ENCODE results near the gene CCDC197.

The CCDC197 gene

DNA sequence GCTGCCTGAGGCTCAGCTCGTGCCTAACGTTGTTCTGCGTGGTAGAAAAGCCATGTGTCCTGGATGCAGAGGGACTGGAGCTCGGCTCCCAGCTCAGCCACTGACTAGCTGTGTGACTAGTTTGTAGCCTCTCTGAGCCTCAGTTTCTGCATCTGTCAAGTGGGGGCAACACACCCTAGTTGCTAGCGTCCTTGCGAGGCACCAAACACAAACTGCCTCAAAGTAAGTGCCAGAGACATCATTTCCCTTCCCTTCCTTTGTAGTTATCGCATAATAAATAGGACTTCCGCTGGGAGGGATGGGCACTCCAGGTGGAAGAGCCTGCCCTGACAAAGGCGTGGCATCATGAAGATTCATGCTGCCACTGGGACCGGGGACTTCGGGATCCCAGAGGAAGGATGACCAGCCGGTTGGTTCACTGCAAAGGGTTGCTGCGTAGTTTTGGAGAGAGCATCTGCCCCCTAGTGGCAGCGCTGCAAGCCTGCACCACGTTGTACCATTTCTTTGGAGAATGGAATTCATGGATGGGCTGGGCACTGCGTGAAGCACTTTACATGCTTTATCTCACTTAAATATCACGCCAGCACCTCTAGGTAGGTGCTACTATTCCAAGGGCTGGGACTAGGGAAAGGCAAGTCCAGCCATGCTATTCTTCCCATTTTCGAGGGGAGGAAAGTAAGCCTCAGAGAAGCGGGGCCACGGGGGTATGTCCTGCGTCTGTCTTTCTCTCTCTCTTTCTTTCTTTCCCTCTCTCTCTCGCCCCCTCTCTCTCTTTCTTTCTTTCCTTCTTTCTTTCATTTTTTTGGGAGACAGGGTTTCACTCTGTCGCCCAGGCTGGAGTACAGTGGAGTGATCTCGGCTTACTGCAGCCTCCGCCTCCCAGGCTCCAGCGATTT lies 4.6 kb downstream of the CCDC197 start:
- DNase-seq, result peak; percentile 81

DNA sequence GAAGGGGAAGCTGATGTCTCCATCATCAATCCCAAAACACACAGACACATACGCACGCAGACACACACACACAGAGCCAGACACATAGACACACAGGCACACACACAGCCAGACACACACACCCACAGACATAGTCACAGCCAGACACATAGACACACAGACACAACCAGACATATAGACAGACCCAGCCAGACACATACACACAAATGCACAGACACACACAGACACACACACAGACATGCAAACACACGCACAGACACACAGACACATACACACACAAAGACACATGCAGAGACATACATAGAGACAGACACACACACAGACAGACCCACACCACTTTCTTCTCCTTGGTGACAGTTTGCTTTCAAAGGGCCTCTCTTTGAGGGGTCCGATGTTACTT lies 6.3 kb downstream of the CCDC197 start:
- DNase-seq, result no peak

DNA sequence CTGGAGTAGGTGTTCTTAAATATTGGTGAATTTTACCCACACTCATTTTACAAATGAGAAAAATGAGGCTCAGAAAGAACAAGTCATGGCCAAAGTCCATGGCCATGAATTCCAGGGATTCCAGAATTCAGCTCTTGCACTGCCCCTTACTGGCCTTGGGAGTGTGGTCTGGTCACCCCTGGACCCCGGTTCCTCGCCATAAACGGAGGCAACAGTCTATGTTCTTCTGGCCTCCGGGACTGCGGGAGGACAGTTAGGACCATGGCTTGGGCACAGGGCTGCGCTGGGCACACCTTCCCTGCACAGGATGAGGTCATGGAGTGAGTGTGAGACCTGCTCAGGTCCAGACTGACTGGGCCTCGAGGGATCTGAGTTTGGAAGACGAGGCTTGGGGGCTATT lies 6.9 kb downstream of the CCDC197 start:
- DNase-seq, result no peak

- no peak for DNase-seq
Measured at GRCh38 chr14:94005324-94006073, 8.4 kb downstream of the CCDC197 start.

GRCh38 chr14:94008234-94008633 lies 11.1 kb downstream of the CCDC197 start:
- DNase-seq, result no peak

GRCh38 chr14:94009767-94010166 lies 12.7 kb downstream of the CCDC197 start:
- DNase-seq, result no peak

- DNase-seq, result no peak
Measured at GRCh38 chr14:94010625-94011024, 13.5 kb downstream of the CCDC197 start.

DNA sequence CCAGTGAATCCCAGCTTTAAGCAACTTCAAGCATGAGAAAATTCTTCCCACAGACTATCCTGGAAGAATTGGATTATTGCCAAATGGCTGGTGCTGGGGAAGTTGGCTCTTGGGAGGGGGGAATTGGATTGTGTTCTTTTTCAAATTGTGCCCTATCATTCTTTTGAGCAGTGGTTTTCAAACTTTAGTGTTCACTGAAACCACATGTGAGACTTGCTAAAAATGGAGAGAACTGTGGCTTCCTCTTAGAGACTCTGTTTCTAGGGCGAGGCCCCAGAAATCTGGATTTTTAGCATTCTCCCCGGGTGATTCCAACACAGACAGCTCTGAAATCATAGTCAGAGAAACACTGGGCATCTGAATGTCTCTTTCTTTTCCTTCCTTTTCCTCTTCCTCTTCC lies 14.7 kb downstream of the CCDC197 start:
- no peak for DNase-seq

DNA sequence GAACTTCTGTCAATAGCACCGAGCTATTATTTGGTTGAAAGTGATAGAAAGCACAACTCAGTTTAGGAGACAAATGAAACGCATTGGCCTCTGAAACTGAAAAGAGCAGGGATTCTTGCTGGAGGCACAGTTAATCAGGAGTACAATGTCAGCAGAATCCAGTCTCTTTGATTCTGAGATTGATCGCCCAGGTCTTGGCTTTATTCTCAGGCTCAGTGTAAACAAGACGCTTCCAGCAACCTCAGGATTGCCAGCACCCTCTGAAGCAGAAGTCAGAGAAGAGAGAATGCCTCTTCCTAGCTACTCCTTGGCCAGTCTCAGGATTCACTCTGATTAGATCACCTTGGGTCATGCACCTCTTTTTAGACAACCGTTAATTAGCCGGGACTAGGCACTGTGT lies 17.3 kb downstream of the CCDC197 start:
- no peak for DNase-seq

GRCh38 chr14:94015223-94015622 lies 18.1 kb downstream of the CCDC197 start:
- DNase-seq, result no peak

GRCh38 chr14:94016446-94016976 lies 19.4 kb downstream of the CCDC197 start:
- DNase-seq, result no peak

GRCh38 chr14:94018308-94018707 lies 21.2 kb downstream of the CCDC197 start:
- DNase-seq, result no peak

DNA sequence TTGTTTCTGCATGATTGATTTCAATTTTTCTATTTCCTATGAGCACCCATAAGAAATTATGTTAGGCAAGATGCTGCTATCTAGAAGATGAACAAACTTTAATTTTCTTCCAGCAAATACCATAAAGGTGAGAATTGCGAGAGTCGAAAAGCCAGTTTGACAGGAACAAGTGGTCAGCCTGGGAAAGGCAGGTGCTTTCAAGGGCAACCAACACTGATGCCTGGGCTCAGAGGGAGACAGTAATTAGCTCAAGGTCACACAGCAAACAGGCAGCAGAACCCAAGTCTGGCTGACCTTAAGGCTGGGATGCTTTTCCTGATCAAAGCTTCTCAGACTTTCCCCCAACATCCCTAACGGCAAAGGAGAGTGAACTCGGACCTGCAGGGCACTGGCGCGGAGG lies 22.2 kb downstream of the CCDC197 start:
- DNase-seq, result no peak

DNA sequence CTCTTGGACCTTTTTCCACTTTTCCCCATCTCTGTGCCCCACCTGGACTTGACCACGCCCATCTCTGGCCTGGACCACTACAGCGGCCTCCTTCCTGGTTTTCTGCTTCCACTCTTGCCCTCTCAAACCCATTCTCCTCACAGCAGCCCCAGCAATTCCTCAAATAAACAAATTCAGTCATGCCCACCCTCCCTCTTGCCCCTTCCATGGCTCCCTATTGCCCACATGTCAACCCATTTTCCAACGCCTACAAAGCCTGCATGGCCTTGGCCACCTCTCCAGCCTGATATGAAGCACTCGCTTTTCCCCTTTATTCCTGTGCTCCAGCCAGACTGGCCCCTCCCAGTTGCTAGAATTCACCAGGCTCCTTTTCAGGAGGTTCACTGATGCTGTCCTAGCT lies 23.2 kb downstream of the CCDC197 start:
- no peak for DNase-seq

DNA sequence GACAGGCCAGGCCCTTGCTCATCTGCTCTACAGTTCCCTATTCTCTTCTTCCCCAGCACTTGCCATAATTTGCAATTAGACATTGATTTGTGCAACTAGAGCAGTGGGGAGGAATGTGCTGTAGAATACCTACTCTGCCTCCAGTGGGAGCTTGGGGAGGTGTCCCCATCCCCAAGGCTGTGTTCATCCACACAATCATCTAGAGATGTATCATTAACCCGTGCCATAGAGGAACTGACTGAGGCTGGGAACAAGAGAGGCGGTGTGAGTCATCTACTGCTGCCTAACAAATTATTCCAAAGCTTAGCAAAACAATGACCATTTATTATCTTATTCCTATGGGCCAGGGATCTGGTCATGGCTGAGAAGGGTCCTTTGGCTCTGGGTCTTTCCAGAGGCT lies 23.9 kb downstream of the CCDC197 start:
- DNase-seq, result no peak

DNA sequence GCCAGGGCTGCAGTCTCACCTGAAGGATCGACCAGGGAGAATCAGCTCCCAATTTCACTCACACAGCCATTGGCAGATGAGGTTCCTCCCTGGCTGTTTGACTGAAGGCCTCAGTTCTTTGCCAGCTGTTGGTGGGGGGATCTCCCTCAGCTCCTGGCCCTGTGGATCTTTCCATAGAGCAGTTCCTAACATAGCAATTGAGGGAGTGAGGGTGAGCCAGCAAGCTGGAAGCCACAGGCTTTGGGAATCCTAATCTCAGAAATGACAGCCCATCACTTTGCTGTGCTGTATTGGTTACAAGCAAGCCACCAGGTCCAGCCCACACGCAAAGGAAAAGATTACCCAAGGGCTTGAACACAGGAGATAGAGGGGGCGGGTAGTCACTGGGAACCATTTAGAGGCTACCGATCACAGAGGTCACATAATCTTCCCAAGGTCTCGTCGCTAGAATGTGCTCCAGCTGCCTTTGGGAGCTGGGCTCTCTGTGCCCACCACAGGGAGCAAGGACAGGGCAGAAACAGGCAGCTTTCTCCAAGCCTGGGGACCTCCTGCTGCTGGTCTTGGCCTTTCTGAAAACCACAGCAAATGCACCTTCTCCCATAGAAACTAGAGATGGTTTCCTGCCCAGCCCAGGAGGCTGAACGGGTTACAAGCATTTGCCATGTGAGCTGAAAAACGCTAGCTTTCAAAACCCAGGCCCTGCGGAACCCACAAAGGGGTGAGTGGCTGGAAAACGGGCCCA lies 24.5 kb downstream of the CCDC197 start:
- no peak for DNase-seq

GRCh38 chr14:94022532-94023411 lies 25.7 kb downstream of the CCDC197 start:
- no peak for DNase-seq

GRCh38 chr14:94024549-94024948 lies 27.4 kb downstream of the CCDC197 start:
- DNase-seq, result no peak

GRCh38 chr14:94025720-94026119 lies 28.6 kb downstream of the CCDC197 start:
- DNase-seq, result no peak

- DNase-seq, result peak; percentile 99
Measured at GRCh38 chr14:94026173-94026888, 29.2 kb downstream of the CCDC197 start, which contains the start of gene OTUB2. Gene OTUB2, plus strand, starts transcription at chr14:94026340. Its CDS starts 198 bp downstream, at chr14:94026538.

DNA sequence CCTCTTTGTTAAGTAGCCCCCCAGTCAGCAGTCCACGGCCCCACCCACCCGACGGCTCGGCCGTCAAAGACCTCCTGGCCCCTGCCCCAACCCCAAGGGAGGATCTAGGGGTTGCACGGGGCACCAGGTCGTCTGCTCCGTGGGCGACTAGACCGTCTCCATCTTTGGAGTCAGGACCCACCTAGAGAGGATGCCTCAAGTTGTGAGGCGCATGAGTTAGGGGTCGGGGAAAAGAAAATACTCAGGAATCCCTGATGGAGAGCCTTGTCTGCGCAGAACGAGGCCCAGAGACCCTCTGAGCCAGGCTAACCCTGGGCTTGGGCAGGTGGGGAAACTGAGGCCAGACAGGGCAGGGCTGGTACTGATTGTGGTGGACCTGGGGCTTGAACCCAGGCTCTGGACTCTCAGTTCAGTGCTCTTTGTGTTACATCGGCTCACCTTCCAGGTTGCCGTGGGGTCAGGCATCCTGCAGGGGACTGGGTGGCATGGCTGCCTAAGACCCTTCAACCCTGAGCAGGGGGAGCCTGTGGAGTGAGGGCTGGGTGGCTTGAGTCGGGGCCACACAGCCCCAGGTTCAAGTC lies 29.9 kb downstream of the CCDC197 start:
- no peak for DNase-seq
